IPS DF 4.7 (cell line): ENCODE data around the gene PMF1.

Experiments used
- DNase-seq: peaks from one replicate; pipeline ENCODE4 v3.0.0-alpha.2; 2013; ENCODE audit warnings: low spot score; ENCODE audit errors: extremely low read depth

The PMF1 gene

DNA sequence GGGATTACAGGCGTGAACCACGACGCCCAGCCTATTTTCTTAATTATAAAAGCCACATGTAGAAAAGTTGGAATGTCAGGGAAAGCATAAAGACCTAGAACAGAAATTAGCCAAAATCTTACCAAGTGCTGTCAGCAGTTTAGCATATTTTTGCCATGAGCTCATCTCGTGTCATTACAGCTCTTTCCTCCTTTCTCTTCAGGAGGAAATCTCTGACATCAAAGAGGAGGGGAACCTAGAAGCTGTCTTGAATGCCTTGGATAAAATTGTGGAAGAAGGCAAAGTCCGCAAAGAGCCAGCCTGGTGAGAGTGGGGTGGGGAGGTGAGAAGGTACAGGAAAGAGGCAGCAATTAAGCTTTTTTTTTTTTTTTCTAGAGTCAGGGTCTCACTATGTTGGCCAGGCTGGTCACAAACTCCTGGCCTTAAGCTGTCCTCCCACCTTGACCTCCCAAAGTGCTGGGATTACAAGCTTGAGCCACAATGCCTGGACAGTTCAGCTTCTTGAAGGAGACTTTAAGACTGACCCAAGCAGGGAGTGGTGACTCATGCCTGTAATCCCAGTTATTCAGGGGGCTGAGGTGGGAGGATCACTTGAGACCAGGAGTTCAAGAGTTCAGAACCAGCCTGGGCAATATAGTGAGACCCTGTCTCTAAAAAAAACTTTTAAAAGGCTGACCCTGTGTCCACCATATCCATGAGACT, 20.8 kb downstream of the PMF1 start:
- no peak for DNase-seq

DNA sequence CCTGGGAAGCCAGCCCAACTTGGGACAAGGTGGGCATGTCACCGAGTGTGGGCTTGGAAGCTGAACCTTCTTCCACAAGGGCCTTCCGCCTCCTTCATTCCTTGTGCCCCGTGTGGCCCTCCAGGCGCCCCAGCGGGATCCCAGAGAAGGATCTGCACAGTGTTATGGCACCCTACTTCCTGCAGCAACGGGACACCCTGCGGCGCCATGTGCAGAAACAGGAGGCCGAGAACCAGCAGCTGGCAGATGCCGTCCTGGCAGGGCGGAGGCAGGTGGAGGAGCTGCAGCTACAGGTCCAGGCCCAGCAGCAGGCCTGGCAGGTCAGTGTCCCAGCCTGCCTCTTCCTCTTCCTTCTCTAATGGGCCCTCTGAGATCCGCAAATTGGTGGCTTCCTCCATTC, 23.4 kb downstream of the PMF1 start:
- no peak for DNase-seq

DNA sequence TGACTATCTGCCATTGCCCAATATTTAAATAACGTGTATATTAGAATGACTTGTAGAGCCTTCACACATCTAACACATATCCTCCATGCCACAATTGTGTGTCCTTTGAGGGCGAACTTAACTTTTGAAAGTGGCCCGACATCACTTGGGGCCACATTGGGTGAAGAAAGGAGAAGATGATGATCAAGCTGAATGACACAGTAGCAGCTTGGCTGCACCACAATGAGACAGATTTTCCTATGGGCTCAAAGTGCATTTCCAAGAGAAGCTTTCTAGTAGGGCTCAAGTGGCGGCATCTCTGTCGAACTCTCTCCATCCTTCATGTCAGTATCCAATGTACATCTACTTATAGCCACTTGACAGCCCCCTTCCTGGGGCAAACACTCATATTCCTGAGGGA, 25.4 kb downstream of the PMF1 start:
- no peak for DNase-seq

DNA sequence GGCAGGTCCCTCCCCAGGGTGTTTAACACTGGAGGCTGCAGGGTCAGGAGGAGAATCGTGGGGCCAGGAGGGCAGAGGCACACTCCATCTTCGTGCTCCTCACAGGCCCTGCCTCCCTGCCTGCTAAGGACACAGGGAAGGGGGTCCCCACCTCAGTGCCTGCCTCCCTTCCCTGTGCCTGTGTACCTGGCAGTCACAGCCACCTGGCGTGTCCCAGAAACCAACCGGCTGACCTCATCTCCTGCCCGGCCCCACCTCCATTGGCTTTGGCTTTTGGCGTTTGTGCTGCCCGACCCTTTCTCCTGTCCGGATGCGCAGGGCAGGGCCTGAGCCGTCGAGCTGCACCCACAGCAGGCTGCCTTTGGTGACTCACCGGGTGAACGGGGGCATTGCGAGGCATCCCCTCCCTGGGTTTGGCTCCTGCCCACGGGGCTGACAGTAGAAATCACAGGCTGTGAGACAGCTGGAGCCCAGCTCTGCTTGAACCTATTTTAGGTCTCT, 28.6 kb downstream of the PMF1 start:
- no peak for DNase-seq

DNA sequence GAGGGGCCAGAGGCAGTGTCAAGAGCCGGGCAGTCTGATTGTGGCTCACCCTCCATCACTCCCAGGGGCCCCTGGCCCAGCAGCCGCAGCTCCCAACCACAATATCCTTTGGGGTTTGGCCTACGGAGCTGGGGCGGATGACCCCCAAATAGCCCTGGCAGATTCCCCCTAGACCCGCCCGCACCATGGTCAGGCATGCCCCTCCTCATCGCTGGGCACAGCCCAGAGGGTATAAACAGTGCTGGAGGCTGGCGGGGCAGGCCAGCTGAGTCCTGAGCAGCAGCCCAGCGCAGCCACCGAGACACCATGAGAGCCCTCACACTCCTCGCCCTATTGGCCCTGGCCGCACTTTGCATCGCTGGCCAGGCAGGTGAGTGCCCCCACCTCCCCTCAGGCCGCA, 29.1 kb downstream of the PMF1 start, which contains the start of gene BGLAP:
BGLAP (plus strand) TSS at position 259 of the 400 bp plus-strand sequence; CDS start at position 307, 48 bp downstream.
- no peak for DNase-seq

DNA sequence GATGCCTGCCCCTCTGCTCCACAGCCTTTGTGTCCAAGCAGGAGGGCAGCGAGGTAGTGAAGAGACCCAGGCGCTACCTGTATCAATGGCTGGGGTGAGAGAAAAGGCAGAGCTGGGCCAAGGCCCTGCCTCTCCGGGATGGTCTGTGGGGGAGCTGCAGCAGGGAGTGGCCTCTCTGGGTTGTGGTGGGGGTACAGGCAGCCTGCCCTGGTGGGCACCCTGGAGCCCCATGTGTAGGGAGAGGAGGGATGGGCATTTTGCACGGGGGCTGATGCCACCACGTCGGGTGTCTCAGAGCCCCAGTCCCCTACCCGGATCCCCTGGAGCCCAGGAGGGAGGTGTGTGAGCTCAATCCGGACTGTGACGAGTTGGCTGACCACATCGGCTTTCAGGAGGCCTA, 29.9 kb downstream of the PMF1 start:
- DNase-seq, result no peak

DNA sequence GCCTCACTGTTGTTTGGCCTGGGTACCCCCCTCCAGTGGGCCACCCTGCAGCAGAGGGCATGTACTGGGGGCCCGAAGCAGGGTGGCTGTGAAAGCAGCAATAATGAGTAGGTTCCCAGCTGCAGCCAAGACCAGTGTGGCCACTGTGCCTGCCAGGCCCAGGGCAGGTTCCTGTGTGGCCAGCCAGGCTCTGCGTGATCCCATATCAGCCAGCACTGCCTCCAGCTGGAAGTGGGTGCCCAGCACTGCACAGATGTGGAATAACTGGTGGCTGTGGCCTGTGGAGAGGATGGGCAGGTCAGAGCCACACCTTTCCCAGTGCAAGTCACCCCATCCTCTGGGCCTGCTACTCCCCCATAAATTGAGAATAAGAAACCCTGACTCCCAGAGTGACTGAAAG, 31.3 kb downstream of the PMF1 start:
- no peak for DNase-seq

DNA sequence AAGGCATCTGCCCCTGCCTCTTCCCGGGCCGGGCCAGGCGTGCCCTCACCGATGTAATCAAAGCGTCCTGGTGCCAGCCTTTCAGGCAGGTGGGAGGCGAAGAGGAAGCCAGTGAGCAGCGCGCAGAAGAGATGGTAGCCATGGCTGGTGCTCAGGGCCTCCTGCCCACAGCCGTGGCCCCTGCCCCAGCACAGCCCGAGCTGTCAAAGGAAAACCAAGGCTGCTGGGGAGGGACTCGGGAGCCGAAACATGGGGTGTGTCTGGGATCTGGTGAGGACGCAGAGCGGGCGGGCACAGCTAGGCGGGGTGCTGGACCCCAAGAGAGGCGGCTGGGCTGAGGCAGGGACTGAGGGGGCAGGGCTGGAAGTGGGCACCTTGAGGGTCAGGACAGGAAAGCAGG, 31.9 kb downstream of the PMF1 start:
- no peak for DNase-seq

DNA sequence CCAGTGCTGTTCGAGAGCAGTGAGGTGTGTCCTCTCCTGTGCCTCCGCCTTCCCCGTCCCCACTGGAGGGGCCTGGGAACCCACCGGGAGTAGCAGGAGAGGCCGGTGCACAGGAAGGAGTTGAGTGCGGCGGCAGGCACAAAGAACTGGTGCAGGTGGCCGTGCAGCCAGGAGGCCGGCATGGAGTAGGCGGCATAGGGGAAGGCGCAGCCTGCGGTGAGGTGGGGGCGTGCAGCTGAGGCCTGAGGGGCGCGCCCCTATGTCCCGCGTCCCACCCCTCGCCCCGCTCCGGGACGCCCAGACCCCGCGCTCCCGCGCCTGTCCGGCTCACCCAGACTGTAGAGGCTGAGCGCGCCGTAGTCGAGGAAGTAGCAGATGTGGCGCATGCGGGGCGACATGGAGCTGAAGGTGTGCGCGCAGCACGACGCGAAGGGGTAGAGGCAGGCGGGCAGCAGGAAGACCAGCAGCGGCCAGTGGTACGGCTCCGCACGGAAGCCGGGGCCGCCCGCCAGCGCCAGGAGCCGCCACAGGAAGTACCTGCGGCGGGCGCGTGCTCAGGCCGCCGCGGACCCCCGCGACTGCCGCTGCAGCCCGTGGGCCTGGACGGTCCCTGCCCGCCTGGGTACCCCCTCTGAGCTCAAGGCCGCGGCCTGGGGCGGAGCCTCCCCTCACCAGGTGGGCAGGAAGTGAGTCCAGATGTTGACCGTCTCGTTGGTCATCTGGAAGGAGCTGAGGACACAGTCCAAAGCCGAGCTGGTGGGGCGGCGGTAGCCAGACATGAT, 32.8 kb downstream of the PMF1 start:
- no peak for DNase-seq

DNA sequence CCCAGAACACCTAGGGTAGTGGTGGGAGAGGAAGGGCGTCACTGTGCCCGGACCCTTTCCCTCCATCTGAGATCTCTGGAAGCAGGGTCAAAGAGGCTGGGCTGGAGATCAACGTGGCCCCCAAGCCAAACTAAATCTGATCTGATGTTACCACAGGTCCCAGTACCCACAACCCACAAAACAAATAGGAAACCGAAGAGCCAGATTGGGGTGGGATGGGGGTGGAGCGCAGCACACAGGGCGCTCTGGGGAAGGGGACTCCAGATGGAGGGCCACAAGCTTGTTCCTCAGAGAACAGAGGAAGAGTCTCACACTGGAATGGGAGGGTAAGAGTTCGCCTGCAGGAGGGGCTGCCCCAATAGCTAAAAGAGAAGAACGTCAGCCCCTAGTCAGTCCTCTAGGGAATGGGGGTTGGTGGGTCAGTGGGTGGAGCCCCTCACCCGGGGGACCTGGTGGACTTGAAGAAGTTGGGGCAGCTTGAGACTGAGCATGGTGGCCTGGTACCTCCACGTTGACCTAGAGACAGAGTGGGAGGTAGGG, 33.5 kb downstream of the PMF1 start:
- no peak for DNase-seq

DNA sequence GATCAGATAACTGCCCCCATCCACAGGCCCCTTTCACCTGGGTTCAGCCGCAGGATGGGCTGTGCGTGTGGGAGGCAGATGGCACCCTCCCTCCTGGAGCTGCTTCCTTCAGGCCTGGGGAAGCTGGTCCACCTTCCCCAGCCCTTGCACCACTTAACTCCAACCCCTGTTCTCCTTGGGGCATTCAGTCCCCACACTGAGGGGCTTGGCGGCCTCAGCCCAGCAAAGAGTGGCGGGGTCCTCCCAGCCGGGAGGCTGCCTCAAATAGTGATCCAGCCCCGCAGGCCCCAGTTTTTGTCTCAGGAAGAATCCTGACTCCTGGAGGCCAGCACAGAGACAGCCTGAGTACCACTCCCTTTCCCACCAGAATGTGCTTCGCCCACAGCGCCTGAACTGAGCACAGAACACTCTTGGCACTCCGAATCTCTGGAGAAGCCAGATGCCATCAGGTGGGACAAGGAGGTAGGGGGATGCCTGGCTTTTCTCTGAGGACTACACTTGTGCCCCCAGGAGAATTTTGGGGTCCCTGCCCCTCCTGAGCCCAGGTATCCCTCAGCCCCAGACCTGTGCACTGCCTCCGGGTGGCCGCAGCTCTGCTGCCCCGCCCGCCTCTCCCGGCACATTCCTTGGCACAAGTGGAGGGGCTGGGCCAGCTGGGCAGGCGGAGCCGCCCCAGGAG, 34.1 kb downstream of the PMF1 start:
- DNase-seq, result no peak

DNA sequence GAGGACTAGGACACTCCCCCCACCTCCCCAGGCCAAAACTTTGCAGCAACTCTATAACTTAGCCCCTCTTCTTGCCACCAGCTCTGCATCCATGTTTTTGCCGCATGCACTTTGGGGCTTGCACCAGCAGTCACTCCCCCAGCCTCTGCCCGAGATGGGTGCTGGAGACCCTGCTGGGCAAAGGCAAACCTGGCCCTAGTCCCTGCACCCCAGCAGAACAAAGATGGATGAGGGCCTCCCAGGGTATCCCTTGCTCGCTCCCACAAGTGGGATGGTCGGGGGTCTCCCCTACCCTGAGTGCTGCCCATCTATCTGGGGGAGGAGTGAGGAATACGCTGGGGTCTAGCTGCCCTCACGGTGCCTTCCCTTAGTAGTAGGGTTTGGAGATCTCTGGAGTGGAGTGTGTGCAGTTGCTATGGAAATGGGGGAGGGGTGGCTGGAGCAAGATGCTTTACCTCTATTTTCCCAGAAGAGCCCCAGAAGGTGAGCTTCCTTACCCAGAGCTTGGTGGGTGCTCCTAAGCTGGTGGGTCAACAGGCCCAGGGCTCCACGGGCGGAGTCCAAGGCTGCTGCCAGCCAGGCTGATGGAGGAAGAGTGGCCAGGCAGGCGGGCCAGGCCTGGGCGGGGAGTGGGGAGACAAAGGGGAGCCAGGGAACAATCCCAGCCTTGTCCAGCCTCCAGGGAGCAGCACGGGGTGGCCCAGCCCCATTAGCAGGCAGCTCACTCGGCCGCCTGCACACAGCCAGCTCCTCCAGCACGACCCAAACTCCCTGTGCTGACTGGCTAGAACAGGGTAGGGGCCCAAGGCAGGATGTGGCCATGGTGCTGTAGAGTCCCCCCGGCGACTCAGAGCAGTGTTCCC, 34.9 kb downstream of the PMF1 start, which contains the start of gene PAQR6:
PAQR6 (minus strand) TSS at position 597 of the 863 bp plus-strand sequence. CDS start 1,325 bp downstream, outside the sequence.
- DNase-seq, result no peak

DNA sequence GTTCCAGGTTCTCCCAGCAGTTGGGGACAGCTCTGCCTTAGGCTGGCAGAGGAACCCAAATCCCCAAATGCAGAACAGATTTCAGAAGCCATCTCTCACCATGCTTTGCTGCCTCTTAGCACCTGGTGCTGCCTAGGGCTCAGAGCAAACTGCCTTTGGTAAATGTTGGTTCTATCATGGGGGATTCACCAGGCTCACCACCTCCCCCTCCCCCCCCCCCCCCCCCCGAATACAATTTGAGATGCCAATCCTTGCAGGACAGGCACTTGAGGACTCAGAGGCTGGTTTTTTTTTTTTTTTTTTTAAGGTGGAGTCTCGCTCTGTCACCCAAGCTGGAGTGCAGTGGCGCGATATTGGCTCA, 35.5 kb downstream of the PMF1 start:
- DNase-seq, result no peak

DNA sequence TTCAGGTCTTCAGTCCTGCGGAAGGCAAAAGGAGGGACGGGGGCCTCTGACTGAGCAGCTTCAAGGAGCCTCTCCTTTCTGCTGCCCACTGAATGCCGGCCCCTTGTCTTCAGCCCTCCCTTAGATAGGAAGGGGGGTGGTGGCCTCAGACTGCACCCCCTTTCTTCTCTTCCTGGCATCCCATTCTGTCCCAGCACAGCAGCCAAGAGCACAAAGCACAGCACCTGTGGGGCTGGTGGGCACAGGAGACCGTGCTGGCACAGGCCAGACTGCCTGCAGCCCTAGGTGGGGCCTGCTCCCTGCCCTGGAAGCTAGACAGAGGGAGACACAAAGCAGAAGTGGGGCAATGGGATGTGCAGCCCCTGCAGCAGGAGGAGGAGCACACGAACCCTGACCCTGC, 36.8 kb downstream of the PMF1 start:
- DNase-seq, result no peak

DNA sequence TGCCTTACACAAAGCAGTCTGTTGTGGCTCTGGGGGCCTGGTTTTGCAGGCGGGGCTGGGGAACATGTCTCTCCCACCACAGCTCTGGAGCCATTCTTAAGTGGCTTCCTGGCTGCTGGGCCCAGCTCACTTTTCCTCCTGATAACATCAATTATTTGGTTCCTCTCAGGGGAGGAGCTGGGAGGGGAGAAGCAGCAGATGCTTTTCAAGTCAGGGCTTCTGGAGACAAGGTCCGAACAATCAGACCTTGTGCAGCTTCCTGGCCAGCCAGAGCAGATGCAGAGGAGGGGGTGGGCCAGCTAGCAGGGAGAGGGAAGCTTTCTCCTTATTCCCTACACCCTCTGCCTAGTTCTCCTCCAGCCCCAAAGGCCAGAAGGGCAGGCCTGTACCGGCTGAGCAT, 38.7 kb downstream of the PMF1 start:
- DNase-seq, result no peak

DNA sequence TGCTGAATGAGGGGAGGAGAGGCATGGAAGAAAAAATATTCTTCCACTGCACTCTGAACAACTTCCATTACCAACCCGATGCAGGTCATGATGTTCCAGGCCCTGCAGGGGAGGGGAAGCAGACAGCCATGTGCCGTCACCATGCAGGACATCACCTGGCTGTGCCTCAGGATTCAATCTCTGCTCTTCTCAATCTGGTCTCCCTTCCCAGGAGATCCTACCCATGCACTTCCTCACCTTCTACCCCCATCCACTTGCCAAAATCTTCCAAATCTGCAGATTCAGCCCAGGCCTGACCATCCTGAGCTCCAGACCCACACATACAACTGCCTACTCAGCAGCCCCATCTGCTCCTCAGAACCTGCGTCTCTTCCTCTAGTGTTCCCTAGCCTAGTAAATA, 40.8 kb downstream of the PMF1 start:
- no peak for DNase-seq

DNA sequence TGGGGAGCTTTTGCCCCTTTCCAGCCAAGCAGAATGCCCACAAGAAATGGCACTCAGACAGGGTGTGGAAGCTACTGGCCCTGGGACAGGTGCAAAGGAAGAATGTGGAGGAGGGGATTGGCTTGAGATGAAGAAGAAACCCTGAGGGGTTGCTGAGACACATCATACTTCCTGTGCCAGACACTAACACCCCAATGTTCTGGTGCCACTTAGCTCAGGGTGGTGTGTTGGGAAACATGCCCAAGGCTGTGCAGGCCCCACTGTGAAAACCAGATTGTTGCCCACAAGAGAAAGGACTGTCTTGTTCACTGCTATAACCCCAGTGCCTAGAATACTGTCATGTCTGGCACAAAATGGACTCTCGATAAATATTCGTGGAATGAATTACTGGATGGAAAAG, 44.9 kb downstream of the PMF1 start:
- no peak for DNase-seq

DNA sequence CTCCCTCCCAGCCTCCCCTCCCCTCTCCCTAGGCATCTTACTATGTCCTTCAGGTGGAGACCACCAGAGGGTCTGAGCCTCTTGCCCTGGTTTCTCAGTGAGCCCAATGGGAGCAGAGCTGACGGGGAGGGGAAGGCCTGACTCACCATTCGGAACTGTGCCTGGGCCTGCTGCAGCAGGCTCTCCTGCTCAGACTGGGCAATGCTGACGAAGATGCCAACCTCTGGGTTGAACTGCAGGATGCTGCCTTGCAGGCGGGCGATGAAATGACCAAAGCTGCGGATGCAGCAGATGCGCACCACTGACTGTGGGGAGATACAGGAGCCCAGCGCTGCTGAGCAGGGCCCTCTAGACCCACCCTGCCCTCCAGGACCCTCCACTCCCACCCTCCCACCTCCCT, 46.1 kb downstream of the PMF1 start:
- no peak for DNase-seq

DNA sequence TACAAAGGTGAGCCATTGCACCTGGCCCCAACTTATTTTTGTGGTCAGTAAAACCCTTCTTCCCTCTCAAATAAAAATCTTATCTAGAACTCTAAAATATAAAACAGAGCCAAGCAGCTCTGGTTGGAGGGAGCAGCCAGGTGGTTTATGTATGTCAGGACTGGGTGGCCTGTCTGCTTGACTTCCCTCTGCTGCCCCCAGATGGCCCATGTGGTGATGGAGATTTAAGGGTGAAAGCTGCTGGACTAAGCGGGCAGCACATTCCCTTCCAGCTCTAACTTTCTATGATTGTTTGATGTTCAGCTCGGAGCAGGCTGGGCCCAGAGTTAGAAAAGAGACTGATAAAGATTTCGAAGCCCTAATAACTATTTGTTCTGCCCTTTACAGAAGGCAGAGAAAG, 47.0 kb downstream of the PMF1 start:
- DNase-seq, result no peak

DNA sequence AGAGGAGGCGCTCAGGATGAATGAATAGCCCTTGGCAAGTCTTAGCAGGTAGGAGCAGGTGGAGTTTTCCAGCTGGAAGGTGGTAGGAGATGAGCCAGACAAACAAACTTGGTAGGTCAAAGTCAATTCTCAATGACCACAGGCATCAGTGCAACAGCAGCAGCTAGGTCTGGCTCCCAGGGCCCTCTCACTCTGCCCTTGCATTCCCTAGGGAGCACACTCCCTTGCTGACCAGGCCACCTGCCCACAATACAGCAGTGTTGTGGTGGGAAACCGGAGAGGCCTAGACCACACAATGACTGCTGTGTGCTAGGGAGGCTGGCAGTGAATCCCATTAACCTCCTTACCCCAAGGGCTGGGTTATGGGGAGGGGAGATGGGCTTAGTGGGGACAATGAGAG, 48.1 kb downstream of the PMF1 start:
- no peak for DNase-seq
